ENCODE data around the gene INHA. TPM values are rescaled to one million over a fixed set of nuclear protein-coding genes. Genes with fewer than 3 reads are reported as not detected.

Gene INHA
- total RNA-seq, 1 donor from 2014 or later: not detected

GRCh38 chr2:219547621-219548020, 24.5 kb upstream of the INHA start:
- intact Hi-C loops (cut with DNase I): loop anchor here (10.0 kb wide), 1 partner anchor 273 kb away; the partner anchor contains the start of gene DNAJB2
- no peak for TF ChIP-seq CTCF (IDR thresholded peaks at IDR 0.05)
- H3K27ac ChIP-seq: no peak overlapping the region
- no peaks in the 10 kb centered on the region for H3K36me3 ChIP-seq
- H3K9me3 ChIP-seq: no peaks in the 10 kb centered on the region
- no peak for DNase-seq (ENCODE audit: low spot score in 2 of 2)
- no peak overlapping the region for H3K4me3 ChIP-seq
- no peaks in the 10 kb centered on the region for H3K27me3 ChIP-seq
- peaks cover 0 to 22% of the 10 kb centered on the region in 2 donors for H3K4me1 ChIP-seq

- Histone ChIP-seq H3K9me3 (no peaks in the 10 kb centered on the region), H3K4me1 (peaks cover 6 to 26% of the 10 kb centered on the region in 2 donors), H3K27me3 (no peaks in the 10 kb centered on the region), H3K27ac (no peak overlapping the region), H3K36me3 (no peaks in the 10 kb centered on the region), H3K4me3 (no peak overlapping the region)
- TF ChIP-seq CTCF (IDR thresholded peaks at IDR 0.05): no peak
- intact Hi-C loops (cut with DNase I): loop anchor here (10.0 kb wide), 1 partner anchor 274 kb away; the partner anchor contains the start of gene DNAJB2
- no peak for DNase-seq (ENCODE audit: low spot score in 2 of 2)
Observed at GRCh38 chr2:219548990-219549389, 23.1 kb upstream of the INHA start.

GRCh38 chr2:219549619-219550018, 22.5 kb upstream of the INHA start:
- Histone ChIP-seq H3K4me3 (no peak overlapping the region), H3K36me3 (no peaks in the 10 kb centered on the region), H3K27ac (no peak overlapping the region), H3K4me1 (peaks cover 6 to 20% of the 10 kb centered on the region in 2 donors), H3K9me3 (no peaks in the 10 kb centered on the region), H3K27me3 (no peaks in the 10 kb centered on the region)
- no peak for TF ChIP-seq CTCF (IDR thresholded peaks at IDR 0.05)
- DNase-seq (ENCODE audit: low spot score in 2 of 2): no peak
- intact Hi-C loops (cut with DNase I): loop anchor here (10.0 kb wide), 1 partner anchor 275 kb away; the partner anchor contains the start of gene DNAJB2

- Histone ChIP-seq H3K27me3 (no peaks in the 10 kb centered on the region), H3K27ac (peak overlapping the region; percentile 40 to 77), H3K4me3 (peak overlapping the region; percentile 61 to 79), H3K4me1 (peaks cover 6 to 19% of the 10 kb centered on the region in 2 donors), H3K9me3 (no peaks in the 10 kb centered on the region), H3K36me3 (peaks cover 0 to 10% of the 10 kb centered on the region in 2 donors)
- no peak for TF ChIP-seq CTCF (IDR thresholded peaks at IDR 0.05)
- no peak for DNase-seq (ENCODE audit: low spot score in 2 of 2)
- intact Hi-C loops (cut with DNase I): loop anchor here (1.0 to 2.0 kb wide), 3 partner anchors 7 to 46 kb away; partner anchors contain the start of genes OBSL1, STK11IP and TMEM198
Observed at GRCh38 chr2:219551441-219552381, 20.4 kb upstream of the INHA start.

GRCh38 chr2:219552382-219553167, 19.5 kb upstream of the INHA start:
- Histone ChIP-seq H3K4me3 (peak overlapping the region; percentile 61 to 79), H3K4me1 (peaks cover 6 to 19% of the 10 kb centered on the region in 2 donors), H3K27me3 (no peaks in the 10 kb centered on the region), H3K27ac (peak overlapping the region; percentile 40 to 77), H3K9me3 (no peaks in the 10 kb centered on the region), H3K36me3 (peaks cover 0 to 16% of the 10 kb centered on the region in 2 donors)
- intact Hi-C loops (cut with DNase I): loop anchor here (1.0 to 2.0 kb wide), 3 partner anchors 8 to 45 kb away; partner anchors contain the start of genes OBSL1, STK11IP and TMEM198
- TF ChIP-seq CTCF (IDR thresholded peaks at IDR 0.05): no peak
- DNase-seq (ENCODE audit: low spot score in 2 of 2): peak in 1 of 2 donors; percentile 92

All from ascending aorta (tissue), 2 donors.